Measurements from ENCODE around the gene PDLIM7. TPM values are rescaled to one million over a fixed set of nuclear protein-coding genes. Genes with fewer than 3 reads are reported as not detected.

The PDLIM7 gene
- total and polyA plus RNA-seq, 2 of the 8 experiments (the other 6 are each of a cell fraction or from before 2014, with no cell fraction given), result 67.3 to 94.2 TPM

- TF ChIP-seq RBBP5 (IDR thresholded peaks at IDR 0.05; ENCODE audit: borderline replicate concordance, low read depth, low read length), result no peak
- peak; percentile 28; the same call in 1 of the 2 replicates for TF ChIP-seq TBP (IDR thresholded peaks at IDR 0.05; ENCODE audit: low read depth, low read length)
- TF ChIP-seq MAX (IDR thresholded peaks at IDR 0.05), result peak; percentile 49; the same call in 1 of the 2 replicates
- no peak for TF ChIP-seq CTCF (IDR thresholded peaks at IDR 0.05; ENCODE audit: control extremely low read depth in 1 of 3, insufficient read depth in 1 of 3, low read depth in 1 of 3, low read length in 3 of 3)
- TF ChIP-seq POLR2AphosphoS5 (IDR thresholded peaks at IDR 0.05; ENCODE audit: low read depth, low read length), result peak; percentile 69
- TF ChIP-seq EP300 (IDR thresholded peaks at IDR 0.05; ENCODE audit: borderline replicate concordance in 1 of 2, low read depth in 2 of 2, low read length in 2 of 2), result no peak
- TF ChIP-seq SIX5 (IDR thresholded peaks at IDR 0.05; ENCODE audit: low read depth, low read length), result no peak
- no peak for TF ChIP-seq CTBP2 (IDR thresholded peaks at IDR 0.05; ENCODE audit: borderline replicate concordance, insufficient read depth, insufficient read length, low read length)
- no peak for TF ChIP-seq RAD21 (IDR thresholded peaks at IDR 0.05 in 1 of 2, conservative IDR thresholded peaks at IDR 0.05 in 1 of 2; ENCODE audit: low read depth in 2 of 2, low read length in 2 of 2)
- TF ChIP-seq KDM5A (IDR thresholded peaks at IDR 0.05; ENCODE audit: low read length), result no peak
- TF ChIP-seq NRF1 (IDR thresholded peaks at IDR 0.05; ENCODE audit: low read depth, low read length), result no peak
- no peak for TF ChIP-seq SAP30 (IDR thresholded peaks at IDR 0.05; ENCODE audit: insufficient read depth, insufficient replicate concordance, low read length)
- TF ChIP-seq BRCA1 (IDR thresholded peaks at IDR 0.05; ENCODE audit: low read depth, low read length), result no peak
- 0 out of 2 replicates have a peak, but pooled peaks have one; percentile 12 for TF ChIP-seq USF2 (IDR thresholded peaks at IDR 0.05; ENCODE audit: low read length)
- no peak for TF ChIP-seq RXRA (IDR thresholded peaks at IDR 0.05; ENCODE audit: insufficient read depth, low read depth, low read length)
- TF ChIP-seq SUZ12 (IDR thresholded peaks at IDR 0.05; ENCODE audit: low read length), result no peak
- TF ChIP-seq ZNF274 (IDR thresholded peaks at IDR 0.05; ENCODE audit: borderline replicate concordance, extremely low read depth, low read length), result no peak
- no peak for TF ChIP-seq CREB1 (IDR thresholded peaks at IDR 0.05)
Measured at GRCh38 chr5:177468685-177469628, 28.4 kb downstream of the PDLIM7 start (continued).

Data from H1 (cell line).